Motor neuron (in vitro differentiated cells): Measurements from ENCODE around the gene LTC4S. TPM values are rescaled to one million over a fixed set of nuclear protein-coding genes. Genes with fewer than 3 reads are reported as not detected.
A peak's percentile ranks its signal among the peaks of the same experiment; 100 is the strongest.

Experiments
- ATAC-seq, 8 experiments: fragments of 200-7000 bp; cut with Tn5 transposase; replicated peaks in 6 of 8; 2 replicates each; pipeline ENCODE4 v1.8.0; 2021; ENCODE audit warnings: mild to moderate bottlenecking in 8 of 8, moderate library complexity in 8 of 8
- H3K27ac ChIP-seq, 2 donors: fragments of 250-450 bp; sonication (Bioruptor Pico); 2 replicates each; pipeline ENCODE4 v1.9.0; 2021; ENCODE audit warnings: antibody characterized with exemption in 2 of 2, mild to moderate bottlenecking in 2 of 2, moderate library complexity in 1 of 2
- H3K4me1 ChIP-seq, 2 donors: fragments of 250-450 bp; sonication (Bioruptor Pico); replicated peaks in 1 of 2; 2 replicates each; pipeline ENCODE4 v1.6.1; 2021; ENCODE audit warnings: antibody characterized with exemption in 2 of 2, mild to moderate bottlenecking in 2 of 2, moderate library complexity in 1 of 2
- H3K4me3 ChIP-seq, 5 donors: fragments of 250-450 bp; sonication (Bioruptor Pico); 2 replicates each; pipeline ENCODE4 v1.9.0; 2021; ENCODE audit warnings: antibody characterized with exemption in 5 of 5, mild to moderate bottlenecking in 5 of 5, moderate library complexity in 4 of 5
- WGBS, 10 experiments: fragments of 450-650 bp; shearing (Covaris generic); methylation state at CpG; one replicate each; pipeline ENCODE4 v1.0.0; 2022; 5-methylcytosine and 5-hydroxymethylcytosine counted together
- in situ Hi-C, 9 experiments: fragments of 400-800 bp; cut with MboI; loops; one replicate each; pipeline ENCODE4 v1.15.0; 2021; ENCODE audit warnings: low sequenced_read_pairs in 9 of 9, low pct_unique_long_range_greater_than_20kb in 2 of 9; ENCODE audit not compliant: unreplicated experiment in 9 of 9
- total RNA-seq, 8 experiments: library from RNA; unstranded; fragments of 300-600 nt; gene quantifications; 2 replicates each; pipeline versions ENCODE4 v1.2.3 to v1.2.4, GENCODE V29; 2022

Gene LTC4S
- total RNA-seq, 8 experiments from 2014 or later, result 0.46 to 1.6 (median 1.2) TPM; not detected in 3

GRCh38 chr5:179812135-179812825 lies 18.5 kb downstream of the LTC4S start:
- H3K4me1 ChIP-seq, result peaks cover 0 to 15% of the 10 kb centered on the region in 2 donors
- in situ Hi-C loops, result no loop called here
- H3K27ac ChIP-seq, result no peak overlapping the region
- no peak for ATAC-seq
- WGBS, 10 experiments, result 72 to 100% (median 96%) methylated on average over 1 to 8 of the region's 27 CpGs; no CpG with 5 or more reads in 3 of the 10 experiments
- no peak overlapping the region for H3K4me3 ChIP-seq

- in situ Hi-C loops, result no loop called here
- H3K4me3 ChIP-seq, result no peak overlapping the region
- 76 to 100% (median 88%) methylated on average over 1 to 5 of the region's 5 CpGs; no CpG with 5 or more reads in 2 of the 10 experiments for WGBS, 10 experiments
- no peak for ATAC-seq
- H3K4me1 ChIP-seq, result peaks cover 0 to 14% of the 10 kb centered on the region in 2 donors
- H3K27ac ChIP-seq, result no peak overlapping the region
Observed at GRCh38 chr5:179812997-179813607, 19.3 kb downstream of the LTC4S start.

- in situ Hi-C loops, result no loop called here
- Histone ChIP-seq H3K4me1 (peaks cover 8 to 21% of the 10 kb centered on the region in 2 donors), H3K4me3 (no peak overlapping the region), H3K27ac (no peak overlapping the region)
- ATAC-seq, result no peak
- WGBS, 10 experiments, result 47 to 100% (median 73%) methylated on average over 1 to 3 of the region's 3 CpGs; no CpG with 5 or more reads in 4 of the 10 experiments
Observed at GRCh38 chr5:179814090-179814489, 20.3 kb downstream of the LTC4S start.

GRCh38 chr5:179815491-179816249 lies 21.9 kb downstream of the LTC4S start:
- no peak overlapping the region for H3K27ac ChIP-seq
- ATAC-seq, result no peak
- H3K4me3 ChIP-seq, result no peak overlapping the region
- in situ Hi-C loops, result no loop called here
- H3K4me1 ChIP-seq, result peaks cover 22 to 35% of the 10 kb centered on the region in 2 donors
- WGBS, 10 experiments, result 73 to 100% (median 88%) methylated on average over 1 to 16 of the region's 21 CpGs; no CpG with 5 or more reads in 4 of the 10 experiments

- Histone ChIP-seq H3K4me3 (peak overlapping the region in 2 of 5 donors; percentile 15 to 16), H3K27ac (no peak overlapping the region), H3K4me1 (peaks cover 22 to 35% of the 10 kb centered on the region in 2 donors)
- 71 to 100% (median 100%) methylated on average over 2 to 4 of the region's 23 CpGs; no CpG with 5 or more reads in 7 of the 10 experiments for WGBS, 10 experiments
- ATAC-seq, result no peak
- in situ Hi-C loops, result no loop called here
Observed at GRCh38 chr5:179816401-179816795, 22.6 kb downstream of the LTC4S start.

GRCh38 chr5:179816796-179817469 lies 23.1 kb downstream of the LTC4S start:
- H3K4me3 ChIP-seq, result peak overlapping the region in 3 of 5 donors; percentile 2 to 16 (median 15)
- in situ Hi-C loops, result no loop called here
- H3K4me1 ChIP-seq, result peaks cover 22 to 35% of the 10 kb centered on the region in 2 donors
- H3K27ac ChIP-seq, result no peak overlapping the region
- WGBS, 10 experiments, result 40% methylated on average over 2 of the region's 72 CpGs; no CpG with 5 or more reads in 9 of the 10 experiments
- ATAC-seq, result no peak

GRCh38 chr5:179817470-179817840 lies 23.7 kb downstream of the LTC4S start:
- Histone ChIP-seq H3K4me3 (peak overlapping the region in 2 of 5 donors; percentile 2 to 15), H3K4me1 (peaks cover 28 to 39% of the 10 kb centered on the region in 2 donors), H3K27ac (no peak overlapping the region)
- ATAC-seq, result no peak
- in situ Hi-C loops, result no loop called here
- WGBS, 10 experiments, result 93 to 100% methylated on average over 1 to 3 of the region's 8 CpGs; no CpG with 5 or more reads in 8 of the 10 experiments

- Histone ChIP-seq H3K27ac (peak overlapping the region; percentile 89 to 94), H3K4me3 (peak overlapping the region; percentile 13 to 77 (median 21)), H3K4me1 (peaks cover 29 to 42% of the 10 kb centered on the region in 2 donors)
- ATAC-seq, result no peak
- in situ Hi-C loops, result no loop called here
- 60 to 100% (median 81%) methylated on average over 1 to 7 of the region's 14 CpGs; no CpG with 5 or more reads in 2 of the 10 experiments for WGBS, 10 experiments
Observed at GRCh38 chr5:179817890-179818745, 24.3 kb downstream of the LTC4S start.

- in situ Hi-C loops, result no loop called here
- peak; percentile 45 to 74 (median 66) for ATAC-seq
- Histone ChIP-seq H3K4me1 (peaks cover 29 to 42% of the 10 kb centered on the region in 2 donors), H3K27ac (peak overlapping the region; percentile 89 to 94), H3K4me3 (peak overlapping the region; percentile 13 to 77 (median 21))
- 20% methylated on average over 1 of the region's 35 CpGs; no CpG with 5 or more reads in 9 of the 10 experiments for WGBS, 10 experiments
Observed at GRCh38 chr5:179818746-179819295, 25.0 kb downstream of the LTC4S start.

GRCh38 chr5:179819296-179820126 lies 25.7 kb downstream of the LTC4S start:
- peak; percentile 21 to 69 (median 54) for ATAC-seq
- H3K4me1 ChIP-seq, result peaks cover 29 to 42% of the 10 kb centered on the region in 2 donors
- H3K27ac ChIP-seq, result peak overlapping the region; percentile 89 to 94
- in situ Hi-C loops, result no loop called here
- H3K4me3 ChIP-seq, result peak overlapping the region; percentile 13 to 92 (median 29)
- 21 to 24% methylated on average over 2 to 5 of the region's 26 CpGs; no CpG with 5 or more reads in 8 of the 10 experiments for WGBS, 10 experiments

GRCh38 chr5:179820127-179820482 lies 26.3 kb downstream of the LTC4S start:
- H3K4me3 ChIP-seq, result peak overlapping the region; percentile 77 to 92 (median 89)
- H3K4me1 ChIP-seq, result peaks cover 29 to 42% of the 10 kb centered on the region in 2 donors
- ATAC-seq, result no peak
- WGBS, 10 experiments, result 0 to 22% (median 17%) methylated on average over 1 to 4 of the region's 12 CpGs; no CpG with 5 or more reads in 7 of the 10 experiments
- peak overlapping the region; percentile 89 to 94 for H3K27ac ChIP-seq
- in situ Hi-C loops, result no loop called here
